ENCODE data around the gene AFAP1.

Gene AFAP1

GRCh38 chr4:7885216-7886006 lies 54.2 kb downstream of the AFAP1 start:
- DNase-seq (ENCODE audit: low read depth): no peak
- TF ChIP-seq CTCF (IDR thresholded peaks at IDR 0.05; ENCODE audit: low read length, missing control alignments): no peak

GRCh38 chr4:7880683-7881082 lies 59.0 kb downstream of the AFAP1 start:
- no peak overlapping the region for H3K4me3 ChIP-seq (replicated peaks; ENCODE audit: low read depth, low read length)
- no peak for TF ChIP-seq CTCF (IDR thresholded peaks at IDR 0.05; ENCODE audit: low read length, missing control alignments)
- no peak for DNase-seq (ENCODE audit: low read depth)

More at GRCh38 chr4:7885216-7886006, 54.2 kb downstream of the AFAP1 start:
- no peak overlapping the region for H3K4me3 ChIP-seq (replicated peaks; ENCODE audit: low read depth, low read length)

GRCh38 chr4:7879127-7879526 lies 60.5 kb downstream of the AFAP1 start:
- no peak for DNase-seq (ENCODE audit: low read depth)
- H3K4me3 ChIP-seq (replicated peaks; ENCODE audit: low read depth, low read length): no peak overlapping the region
- no peak for TF ChIP-seq CTCF (IDR thresholded peaks at IDR 0.05; ENCODE audit: low read length, missing control alignments)

GRCh38 chr4:7878323-7878722 lies 61.3 kb downstream of the AFAP1 start:
- no peak for TF ChIP-seq CTCF (IDR thresholded peaks at IDR 0.05; ENCODE audit: low read length, missing control alignments)
- DNase-seq (ENCODE audit: low read depth): no peak
- H3K4me3 ChIP-seq (replicated peaks; ENCODE audit: low read depth, low read length): no peak overlapping the region

- no peak for DNase-seq (ENCODE audit: low read depth)
- H3K4me3 ChIP-seq (replicated peaks; ENCODE audit: low read depth, low read length): no peak overlapping the region
- no peak for TF ChIP-seq CTCF (IDR thresholded peaks at IDR 0.05; ENCODE audit: low read length, missing control alignments)
Measured at GRCh38 chr4:7877176-7877575, 62.5 kb downstream of the AFAP1 start.

- TF ChIP-seq CTCF (IDR thresholded peaks at IDR 0.05; ENCODE audit: low read length, missing control alignments): peak; percentile 56
- DNase-seq (ENCODE audit: low read depth): peak; percentile 70
- no peak overlapping the region for H3K4me3 ChIP-seq (replicated peaks; ENCODE audit: low read depth, low read length)
Measured at GRCh38 chr4:7876201-7876875, 63.3 kb downstream of the AFAP1 start.

Measured in fibroblast of pulmonary artery (primary cell).